GM10847 (cell line): ENCODE data around the gene PTGER3.

ENCODE experiments used
- POLR2A ChIP-seq: IDR thresholded peaks from 2 replicates; pipeline ENCODE4 v1.6.1; 2011; ENCODE audit not compliant: insufficient read length; ENCODE audit errors: extremely low read depth

The PTGER3 gene

DNA sequence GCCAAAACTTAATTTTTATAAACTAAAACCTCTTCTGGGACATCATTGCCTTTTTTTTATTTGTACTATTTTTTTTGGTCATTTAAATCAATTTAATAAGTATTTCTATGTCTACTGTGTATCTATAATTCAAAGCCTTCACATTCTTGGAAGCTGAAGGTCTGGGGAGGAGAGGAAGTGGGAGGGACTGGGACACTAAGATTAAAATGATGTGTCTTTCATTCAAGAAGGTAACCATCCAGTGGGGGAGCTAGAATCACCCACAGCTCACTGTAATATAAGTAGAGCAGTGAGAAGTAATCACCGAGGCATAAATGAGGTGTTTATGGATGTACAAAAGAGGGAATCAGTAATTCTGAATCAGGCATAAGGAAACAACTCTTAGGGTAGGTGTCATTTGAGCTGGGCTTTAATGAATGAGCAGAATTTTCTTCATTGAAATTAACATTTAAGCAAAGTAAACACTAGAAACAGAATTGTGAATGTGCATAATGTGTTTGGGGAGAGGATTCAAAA, 52.8 kb downstream of the PTGER3 start:
- no peak for TF ChIP-seq POLR2A

DNA sequence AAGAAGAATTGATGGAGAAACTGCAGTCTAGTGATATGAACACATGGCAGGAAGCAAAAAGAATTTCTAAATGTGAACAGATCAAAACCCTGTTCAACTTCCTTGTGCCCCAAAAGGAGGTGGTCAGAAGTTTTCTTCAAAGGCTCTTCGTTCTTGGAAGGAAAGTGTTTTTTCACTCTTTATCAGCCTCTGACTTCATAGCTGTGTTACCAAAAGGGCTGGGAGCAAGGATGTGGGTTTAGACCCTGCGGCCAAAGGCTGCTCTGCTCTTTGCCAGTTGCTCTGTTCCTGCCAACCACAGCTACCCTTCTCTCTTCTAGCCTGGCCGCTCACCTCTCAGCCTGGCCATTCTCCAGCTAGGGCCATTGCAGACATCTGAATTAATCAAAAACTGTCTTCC, 53.8 kb downstream of the PTGER3 start:
- no peak for TF ChIP-seq POLR2A

DNA sequence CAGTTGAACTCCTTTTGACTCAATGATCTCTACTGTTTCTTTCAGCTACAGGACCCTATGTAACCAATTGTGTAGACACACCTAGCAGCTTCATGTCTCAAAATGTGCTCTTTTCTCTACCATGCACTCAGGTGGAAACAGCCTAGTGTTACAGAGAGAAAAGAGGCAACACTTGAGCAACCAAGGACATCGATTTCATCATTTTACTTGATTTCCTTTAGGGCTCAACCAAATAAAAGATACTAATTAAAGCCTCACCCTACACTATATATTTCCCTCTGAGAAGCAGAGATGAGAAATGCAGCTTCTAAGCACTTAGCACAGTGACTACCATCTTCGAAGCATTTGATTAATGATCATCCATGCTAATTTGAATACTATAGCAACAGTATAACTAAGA, 55.1 kb downstream of the PTGER3 start:
- no peak for TF ChIP-seq POLR2A

DNA sequence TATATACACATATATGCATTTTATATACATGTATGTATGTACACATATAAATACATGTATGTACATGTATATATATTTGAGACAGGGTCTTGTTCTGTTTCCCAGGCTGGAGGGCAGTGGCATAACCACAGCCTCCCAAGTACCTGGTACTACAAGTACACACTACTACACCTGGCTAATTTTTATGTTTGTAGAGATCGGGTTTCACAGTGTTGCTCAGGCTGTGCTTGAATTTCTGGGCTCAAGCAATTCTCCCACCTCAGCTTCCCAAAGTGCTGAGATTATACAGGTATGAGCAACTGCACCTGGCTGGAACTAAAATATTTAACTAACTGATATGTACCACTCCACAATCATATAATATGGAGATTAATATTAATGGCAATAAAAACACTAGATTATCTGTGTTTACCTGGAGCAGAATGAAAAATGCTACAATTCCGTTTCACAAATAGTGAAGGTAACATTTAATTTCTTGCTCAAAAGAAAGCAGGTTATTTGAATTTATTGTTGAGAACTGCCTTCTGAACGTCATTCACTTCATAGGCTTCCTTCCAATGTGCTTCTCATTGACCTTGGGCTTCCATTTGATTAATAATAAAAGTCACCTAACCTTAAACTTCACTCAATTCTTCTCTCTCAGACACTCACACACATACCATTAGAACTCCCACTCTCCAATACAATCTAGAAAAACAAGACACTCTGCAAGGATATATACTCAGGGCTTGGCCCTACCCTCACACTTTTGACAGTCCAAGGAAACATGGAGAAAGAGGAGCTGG, 57.0 kb downstream of the PTGER3 start:
- TF ChIP-seq POLR2A = no peak

DNA sequence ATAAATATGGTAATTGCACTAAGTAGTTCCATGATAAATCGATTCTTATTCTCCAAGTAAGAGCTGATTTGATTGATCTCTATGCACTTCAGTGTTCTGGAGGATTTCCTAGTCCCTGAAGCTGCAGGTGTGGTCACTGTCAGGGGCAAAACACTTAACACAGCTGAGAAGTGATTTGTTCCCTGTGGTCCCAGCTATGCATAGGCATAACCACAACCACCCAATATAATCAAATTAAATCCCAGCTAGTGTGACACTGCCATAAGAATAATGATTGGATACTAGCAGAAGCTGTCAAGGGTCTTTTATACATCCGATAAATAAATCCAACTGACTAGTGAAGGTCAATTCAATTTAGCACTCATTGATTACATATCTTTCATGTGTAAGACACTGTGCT, 60.1 kb downstream of the PTGER3 start:
- TF ChIP-seq POLR2A = no peak

DNA sequence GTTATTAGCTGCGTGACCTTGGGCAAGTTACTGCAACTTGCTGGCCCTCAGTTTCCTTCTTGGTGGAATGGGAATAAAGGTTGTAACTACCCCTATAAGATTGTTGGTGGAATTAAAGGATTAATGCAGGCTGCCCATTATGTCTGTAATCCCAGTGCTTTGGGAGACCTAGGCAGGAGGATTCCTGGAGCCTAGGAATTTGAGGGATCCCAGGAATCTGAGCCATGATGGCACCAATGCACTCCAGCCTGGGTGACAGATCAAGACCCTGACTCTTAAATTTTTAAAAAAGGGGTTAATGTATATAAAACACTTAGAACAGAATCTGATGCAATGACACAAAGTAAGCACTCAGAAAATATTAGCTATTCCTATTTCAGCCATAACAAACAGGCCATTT, 67.3 kb downstream of the PTGER3 start:
- no peak for TF ChIP-seq POLR2A

DNA sequence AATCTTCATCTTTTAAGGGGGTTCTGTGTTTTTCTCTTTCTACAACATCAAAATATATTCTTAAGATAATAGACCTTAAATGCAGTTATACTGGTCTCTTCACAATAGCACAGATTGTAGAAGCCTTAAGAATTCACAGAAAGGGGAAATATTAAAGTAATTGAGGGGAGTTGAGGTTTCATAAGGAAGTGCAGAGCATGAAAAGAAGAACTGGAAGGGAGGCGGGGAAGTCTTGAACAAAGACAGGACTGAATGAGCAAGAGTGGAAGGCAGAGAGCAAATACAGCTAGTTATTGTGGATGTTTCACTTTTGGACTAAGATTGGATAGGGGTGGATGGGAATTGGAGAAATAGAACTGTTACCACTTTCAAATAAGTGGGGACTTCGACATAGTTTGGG, 67.7 kb downstream of the PTGER3 start:
- TF ChIP-seq POLR2A = no peak

DNA sequence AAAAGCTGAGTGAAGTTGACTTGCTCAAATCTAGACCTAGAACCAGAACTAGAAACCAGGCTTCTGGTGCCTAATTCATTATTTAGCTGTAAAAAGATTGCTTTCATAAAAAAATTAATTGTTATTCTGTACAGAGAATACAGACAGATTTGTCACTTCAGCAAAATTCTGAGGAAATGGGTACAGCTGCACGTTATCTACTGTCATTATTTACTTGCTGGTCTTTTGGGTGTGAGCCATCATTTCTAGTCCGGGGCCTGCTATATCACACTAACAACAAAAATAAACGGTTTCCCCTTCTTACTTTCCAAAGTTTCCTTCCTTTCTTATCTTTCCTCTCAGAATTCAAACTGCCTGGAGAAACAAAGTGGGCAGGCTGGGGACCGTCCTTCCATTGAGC, 68.3 kb downstream of the PTGER3 start:
- TF ChIP-seq POLR2A = no peak

DNA sequence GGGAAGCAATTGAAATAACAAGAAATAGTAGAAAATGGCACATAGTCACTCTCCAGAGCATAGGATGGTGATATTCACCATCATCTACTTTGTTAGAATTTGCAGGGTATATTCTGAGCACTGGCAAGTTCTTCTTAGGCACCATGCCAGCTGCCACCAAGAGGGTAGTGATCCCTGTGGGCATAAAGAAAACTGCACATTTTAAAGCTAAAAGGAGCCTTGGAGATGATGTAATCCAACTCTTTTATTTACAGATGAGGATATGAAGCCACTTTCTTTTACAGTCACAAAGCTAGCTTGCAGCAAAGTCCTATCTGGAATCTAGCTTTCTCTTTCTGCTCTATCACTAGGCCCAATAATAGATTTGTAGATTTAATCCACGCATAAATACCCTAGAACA, 69.0 kb downstream of the PTGER3 start:
- no peak for TF ChIP-seq POLR2A

DNA sequence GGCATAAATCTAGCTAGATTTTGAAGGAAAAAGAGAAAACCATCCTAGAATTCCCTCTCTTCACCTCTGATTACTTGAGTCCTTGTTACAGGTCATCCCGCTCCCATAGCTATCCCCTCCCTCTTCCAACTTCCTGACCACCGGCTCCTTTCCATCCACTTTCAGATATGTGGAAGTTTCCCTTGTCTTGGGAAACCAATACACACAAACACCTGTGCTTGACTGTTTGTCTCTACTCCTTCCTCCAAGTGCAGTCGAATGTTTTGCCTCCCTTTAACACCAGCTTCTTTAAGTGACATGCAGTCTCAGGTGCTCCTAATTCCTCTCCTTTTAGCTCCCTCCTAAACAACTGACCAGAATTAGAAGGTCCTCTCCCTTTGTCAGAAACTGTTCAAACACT, 70.0 kb downstream of the PTGER3 start:
- TF ChIP-seq POLR2A = no peak

DNA sequence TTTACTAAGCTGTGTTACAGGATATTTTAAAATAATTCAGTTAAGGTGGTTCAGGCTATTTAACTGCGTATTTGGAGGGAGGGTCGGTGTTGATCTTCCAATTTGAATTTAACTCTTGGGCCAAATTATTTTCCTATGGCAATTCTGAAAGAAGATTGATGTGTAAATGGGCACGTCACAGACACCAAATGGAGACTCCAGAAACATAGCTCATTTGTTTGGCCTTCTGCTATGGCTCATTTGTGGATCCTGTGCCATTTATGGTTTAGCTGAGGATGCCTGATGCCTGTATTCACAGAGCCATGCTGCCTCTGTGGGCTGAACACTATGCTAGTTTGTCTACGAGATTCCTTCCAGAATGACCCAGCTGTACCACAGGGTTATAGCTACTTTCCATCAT, 70.6 kb downstream of the PTGER3 start:
- TF ChIP-seq POLR2A = no peak

DNA sequence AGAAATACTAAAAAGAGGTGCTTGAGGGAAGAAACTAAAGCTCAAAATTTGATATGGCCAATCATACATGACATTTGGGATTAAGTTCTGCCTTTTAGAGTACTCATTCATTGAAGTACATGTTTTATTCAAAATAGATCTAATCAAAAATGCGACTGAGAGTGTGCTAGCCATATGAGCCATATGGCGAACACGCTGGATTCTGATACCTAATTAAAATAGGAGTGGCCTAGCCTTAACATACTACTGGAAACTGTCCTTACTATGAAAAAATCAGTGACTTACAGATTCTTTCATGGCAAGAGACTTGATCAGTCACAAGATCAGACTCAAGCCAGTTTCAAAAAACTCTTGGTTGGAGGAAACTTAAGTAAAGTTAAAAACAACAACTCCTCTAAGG, 73.9 kb downstream of the PTGER3 start:
- TF ChIP-seq POLR2A = no peak

DNA sequence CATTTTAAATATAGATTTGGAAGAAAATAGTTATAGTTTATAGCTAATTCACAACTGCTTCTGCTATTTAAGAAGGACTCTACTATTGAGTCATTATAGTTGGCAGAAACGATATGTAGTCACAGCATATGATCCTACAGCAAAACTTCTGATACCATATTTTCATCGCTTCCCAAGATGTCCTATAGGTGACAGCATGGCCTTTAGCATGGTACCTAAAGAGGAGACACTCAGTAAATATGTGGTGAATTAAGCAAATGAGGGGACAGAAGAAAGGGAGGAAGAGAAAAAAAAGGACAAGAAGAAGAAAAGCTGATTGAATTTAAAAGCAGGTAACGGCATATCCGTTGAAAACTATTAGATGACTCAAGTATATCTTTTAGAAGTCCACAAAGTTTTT, 77.2 kb downstream of the PTGER3 start:
- TF ChIP-seq POLR2A = no peak

DNA sequence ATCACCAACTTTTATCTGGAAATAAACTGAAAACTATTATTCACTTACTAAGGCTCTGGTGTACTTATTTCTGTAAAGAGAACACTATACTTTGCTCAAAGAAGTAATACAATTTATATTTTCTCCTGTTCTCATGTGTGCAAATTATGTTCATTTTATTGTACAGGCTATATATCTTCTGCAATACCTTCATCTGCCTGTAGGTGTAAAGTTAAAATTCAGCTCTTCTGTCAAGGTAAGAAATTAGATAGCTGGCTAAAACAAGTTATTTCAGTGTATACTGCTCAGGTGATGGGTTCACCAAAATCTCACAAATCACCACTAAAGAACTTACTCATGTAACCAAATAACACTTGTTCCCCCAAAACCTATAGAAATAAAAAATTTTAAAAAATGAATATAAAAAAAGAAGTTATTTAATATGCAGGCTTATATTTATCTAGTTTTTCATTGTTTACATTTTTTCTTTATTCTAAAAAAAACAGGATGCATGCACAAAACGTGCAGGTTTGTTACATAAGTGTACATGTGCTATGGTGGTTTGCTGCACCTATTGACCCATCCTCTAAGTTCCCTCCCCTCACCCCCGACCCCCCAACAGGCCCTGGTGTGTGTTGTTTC, 81.5 kb downstream of the PTGER3 start:
- no peak for TF ChIP-seq POLR2A

DNA sequence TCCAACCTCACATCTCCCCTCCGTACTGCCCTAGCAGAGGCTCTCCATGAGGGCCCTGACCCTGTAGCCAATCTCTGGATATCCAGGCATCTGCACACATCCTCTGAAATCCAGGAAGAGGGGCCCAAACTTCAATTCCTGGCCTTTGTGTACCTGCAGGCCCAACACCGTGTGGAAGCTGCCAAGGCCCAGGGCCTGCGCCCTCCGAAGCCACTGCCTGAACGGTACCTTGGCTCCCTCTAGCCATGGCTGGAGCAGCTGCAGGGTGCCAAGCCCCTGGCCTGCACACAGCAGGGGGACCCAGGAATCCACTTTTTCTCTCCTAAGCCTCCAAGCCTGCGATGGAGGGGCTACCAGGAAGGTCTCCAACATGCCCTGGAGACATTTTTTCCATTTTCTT, 84.2 kb downstream of the PTGER3 start:
- TF ChIP-seq POLR2A = no peak

DNA sequence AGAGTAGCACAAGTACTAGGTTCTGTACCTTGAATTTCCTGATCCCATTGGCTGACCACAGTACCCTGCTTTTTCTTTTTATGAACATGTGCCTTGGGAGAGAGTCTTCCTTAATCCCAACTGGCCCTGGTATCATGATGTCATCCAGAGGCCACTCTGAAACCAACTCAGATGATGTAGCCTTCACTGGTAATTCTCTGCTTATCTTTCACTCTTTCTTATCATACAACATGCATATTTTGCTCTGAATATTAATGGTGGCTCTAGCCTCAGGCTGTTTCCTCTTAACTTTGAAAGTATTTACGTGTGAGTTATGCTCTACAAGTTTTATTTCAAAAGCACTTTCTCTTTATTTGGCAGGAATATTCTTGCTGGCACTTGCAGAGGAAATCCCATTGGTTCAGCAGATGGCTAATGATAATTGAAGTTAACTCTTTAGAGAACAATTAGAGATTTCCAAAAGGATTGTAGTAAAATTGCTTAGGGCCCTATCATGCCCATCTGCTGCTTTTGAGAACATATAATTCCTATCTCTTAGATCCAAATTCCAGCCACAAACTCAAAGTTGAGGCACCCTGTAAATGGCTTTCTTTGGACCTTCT, 86.1 kb downstream of the PTGER3 start:
- no peak for TF ChIP-seq POLR2A
